NCI-H2227 (cell line): ENCODE data around the gene THSD4.

Experiments used
- DNase-seq: peaks from one replicate; lab custom pipeline; 2025; ENCODE audit not compliant: unreplicated experiment; lab: John Stamatoyannopoulos, UW

The THSD4 gene

GRCh38 chr15:71097890-71098289, 17.4 kb upstream of the THSD4 start:
- no peak for DNase-seq

- DNase-seq, result no peak
Measured at GRCh38 chr15:71098920-71099319, 16.4 kb upstream of the THSD4 start.

GRCh38 chr15:71103102-71103676, 12.1 kb upstream of the THSD4 start:
- DNase-seq, result peak; percentile 4

GRCh38 chr15:71104636-71105035, 10.6 kb upstream of the THSD4 start:
- no peak for DNase-seq

GRCh38 chr15:71105444-71105843, 9.8 kb upstream of the THSD4 start:
- no peak for DNase-seq

GRCh38 chr15:71106802-71107500, 8.3 kb upstream of the THSD4 start:
- DNase-seq, result no peak

GRCh38 chr15:71107501-71107815, 7.8 kb upstream of the THSD4 start:
- DNase-seq, result no peak

- no peak for DNase-seq
Measured at GRCh38 chr15:71109130-71109529, 6.1 kb upstream of the THSD4 start.

- DNase-seq, result no peak
Measured at GRCh38 chr15:71109905-71110304, 5.4 kb upstream of the THSD4 start.

- DNase-seq, result no peak
Measured at GRCh38 chr15:71110405-71111180, 4.7 kb upstream of the THSD4 start.

GRCh38 chr15:71111181-71111565, 4.1 kb upstream of the THSD4 start:
- DNase-seq, result no peak

- no peak for DNase-seq
Measured at GRCh38 chr15:71111950-71112349, 3.3 kb upstream of the THSD4 start.

GRCh38 chr15:71112429-71112828, 2.8 kb upstream of the THSD4 start:
- no peak for DNase-seq

GRCh38 chr15:71114066-71114680, 1.1 kb upstream of the THSD4 start:
- DNase-seq, result no peak

GRCh38 chr15:71115567-71116351, 488 bp downstream of the THSD4 start:
- DNase-seq, result peak; percentile 60

- no peak for DNase-seq
Measured at GRCh38 chr15:71116366-71116765, 1.1 kb downstream of the THSD4 start.

- DNase-seq, result no peak
Measured at GRCh38 chr15:71116942-71117341, 1.7 kb downstream of the THSD4 start.

- DNase-seq, result no peak
Measured at GRCh38 chr15:71117714-71118305, 2.5 kb downstream of the THSD4 start.

- no peak for DNase-seq
Measured at GRCh38 chr15:71118345-71118744, 3.1 kb downstream of the THSD4 start.

GRCh38 chr15:71118881-71119632, 3.8 kb downstream of the THSD4 start:
- DNase-seq, result no peak
